ENCODE results near the gene SLC26A2. TPM values are rescaled to one million over a fixed set of nuclear protein-coding genes. Genes with fewer than 3 reads are reported as not detected.

Gene SLC26A2
- total and polyA plus RNA-seq, 2 experiments from 2014 or later = 45.7 to 160 TPM

Small RNA genes lying within 50 kb of the gene (small RNA-seq; reads per million reads assigned to genes)
- gene RF00019 = not detected

Other genes starting within 250 kb of the SLC26A2 start
- 2.4 and 3.8 TPM in 2 replicates for gene PPARGC1B, start 230.4 kb upstream of the SLC26A2 start, total RNA-seq
- 2.5 and 4.9 TPM in 2 replicates for gene PPARGC1B, start 230.4 kb upstream of the SLC26A2 start, polyA plus RNA-seq
- 3.6 and 4.6 TPM in 2 replicates for gene PDE6A, start 16.0 kb upstream of the SLC26A2 start, total RNA-seq
- 3.7 and 3.9 TPM in 2 replicates for gene PDE6A, start 16.0 kb upstream of the SLC26A2 start, polyA plus RNA-seq
- gene TIGD6, start 39.9 kb downstream of the SLC26A2 start, total RNA-seq = 4.6 and 5.0 TPM in 2 replicates
- 4.5 and 4.6 TPM in 2 replicates for gene TIGD6, start 39.9 kb downstream of the SLC26A2 start, polyA plus RNA-seq
- 32.8 and 47.5 TPM in 2 replicates for gene HMGXB3, start 40.0 kb downstream of the SLC26A2 start, total RNA-seq
- 23.4 and 24.6 TPM in 2 replicates for gene HMGXB3, start 40.0 kb downstream of the SLC26A2 start, polyA plus RNA-seq
- 4.5 and 4.7 TPM in 2 replicates for gene CSF1R, start 125.8 kb downstream of the SLC26A2 start, total RNA-seq
- gene CSF1R, start 125.8 kb downstream of the SLC26A2 start, polyA plus RNA-seq = 3.6 and 5.1 TPM in 2 replicates
- gene PDGFRB, start 195.1 kb downstream of the SLC26A2 start, total RNA-seq = 36.8 and 55.1 TPM in 2 replicates
- gene PDGFRB, start 195.1 kb downstream of the SLC26A2 start, polyA plus RNA-seq = 55.2 and 62.9 TPM in 2 replicates
- gene CDX1, start 206.0 kb downstream of the SLC26A2 start, total RNA-seq = 54.6 and 58.2 TPM in 2 replicates
- gene CDX1, start 206.0 kb downstream of the SLC26A2 start, polyA plus RNA-seq = 43.3 and 46.9 TPM in 2 replicates
- gene SLC6A7, start 229.3 kb downstream of the SLC26A2 start, total RNA-seq = 0.88 and 1.1 TPM in 2 replicates
- 0.39 and 0.99 TPM in 2 replicates for gene SLC6A7, start 229.3 kb downstream of the SLC26A2 start, polyA plus RNA-seq